AG09319 (cell line): ENCODE measurements around the gene FALEC.

Experiments
- DNase-seq: peaks from one replicate; pipeline ENCODE4 v3.0.0-alpha.2; 2010; ENCODE audit warnings: low read depth; ENCODE audit errors: extremely low read depth
- TF ChIP-seq, protein P1 (sequence below): IDR thresholded peaks from 2 replicates; pipeline ENCODE4 v1.5.1; 2011; ENCODE audit warnings: low read depth, mild to moderate bottlenecking, inconsistent platforms, low read length, moderate library complexity

Gene FALEC

DNA sequence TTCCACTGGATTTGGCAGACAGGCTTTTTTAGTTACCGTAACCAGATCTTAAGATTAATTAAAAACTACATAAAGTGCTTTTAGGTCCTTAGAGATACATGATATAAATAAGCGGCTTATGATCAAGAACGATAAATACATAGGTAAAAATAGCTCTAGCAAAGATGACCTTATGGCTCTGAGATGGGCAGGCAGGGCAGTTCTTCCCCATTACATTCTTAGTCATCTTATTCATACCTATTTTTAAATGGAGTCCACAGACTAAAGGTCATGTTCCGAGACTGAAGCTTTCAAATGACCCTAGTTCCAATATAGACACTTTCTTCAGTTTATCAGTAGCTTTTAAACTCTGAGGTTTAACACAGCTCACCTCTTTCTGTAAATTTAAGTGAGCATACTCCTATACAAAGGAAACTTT, 59.5 kb downstream of the FALEC start:
- no peak for DNase-seq
- TF ChIP-seq, protein P1, sequence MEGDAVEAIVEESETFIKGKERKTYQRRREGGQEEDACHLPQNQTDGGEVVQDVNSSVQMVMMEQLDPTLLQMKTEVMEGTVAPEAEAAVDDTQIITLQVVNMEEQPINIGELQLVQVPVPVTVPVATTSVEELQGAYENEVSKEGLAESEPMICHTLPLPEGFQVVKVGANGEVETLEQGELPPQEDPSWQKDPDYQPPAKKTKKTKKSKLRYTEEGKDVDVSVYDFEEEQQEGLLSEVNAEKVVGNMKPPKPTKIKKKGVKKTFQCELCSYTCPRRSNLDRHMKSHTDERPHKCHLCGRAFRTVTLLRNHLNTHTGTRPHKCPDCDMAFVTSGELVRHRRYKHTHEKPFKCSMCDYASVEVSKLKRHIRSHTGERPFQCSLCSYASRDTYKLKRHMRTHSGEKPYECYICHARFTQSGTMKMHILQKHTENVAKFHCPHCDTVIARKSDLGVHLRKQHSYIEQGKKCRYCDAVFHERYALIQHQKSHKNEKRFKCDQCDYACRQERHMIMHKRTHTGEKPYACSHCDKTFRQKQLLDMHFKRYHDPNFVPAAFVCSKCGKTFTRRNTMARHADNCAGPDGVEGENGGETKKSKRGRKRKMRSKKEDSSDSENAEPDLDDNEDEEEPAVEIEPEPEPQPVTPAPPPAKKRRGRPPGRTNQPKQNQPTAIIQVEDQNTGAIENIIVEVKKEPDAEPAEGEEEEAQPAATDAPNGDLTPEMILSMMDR: no peak

DNA sequence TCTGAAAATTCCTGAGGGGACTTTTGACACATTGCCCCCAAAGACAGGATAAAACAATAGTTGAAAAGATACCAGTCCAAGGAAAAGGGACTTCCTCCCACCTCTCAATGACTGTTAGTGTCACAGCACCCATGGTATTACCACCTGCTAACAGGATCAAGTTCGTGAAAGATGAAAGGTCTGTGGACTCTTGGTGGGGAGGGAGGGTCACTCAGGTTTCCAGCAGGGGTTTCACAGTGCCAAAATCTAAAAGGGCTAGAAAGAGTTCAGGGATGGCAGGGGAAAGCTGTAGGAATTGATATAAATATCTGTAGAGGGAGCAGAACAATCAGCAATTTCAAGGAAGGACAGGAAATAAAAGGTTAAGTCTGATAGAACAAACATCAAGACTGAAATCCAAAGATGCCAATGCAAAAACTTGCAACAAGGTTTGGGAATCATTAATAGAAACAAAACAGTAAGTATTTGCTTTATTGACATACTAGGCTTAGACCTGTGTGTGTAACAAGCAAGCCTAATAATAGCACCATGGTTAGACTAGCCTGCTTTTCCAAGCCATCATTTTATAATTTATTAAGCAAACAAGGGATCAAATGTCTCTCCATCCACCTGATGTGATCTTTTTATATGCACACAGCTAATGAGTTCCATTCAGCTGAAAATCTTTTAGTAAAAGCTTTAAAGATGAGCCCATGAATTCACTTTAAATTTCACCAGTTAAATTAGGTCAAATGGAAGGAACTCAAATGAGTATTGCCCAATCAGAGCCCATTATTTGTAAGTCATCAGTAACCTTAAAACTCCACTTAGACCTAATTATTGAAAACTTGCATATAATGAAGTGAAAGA, 60.2 kb downstream of the FALEC start:
- no peak for DNase-seq
- TF ChIP-seq, protein P1: no peak

DNA sequence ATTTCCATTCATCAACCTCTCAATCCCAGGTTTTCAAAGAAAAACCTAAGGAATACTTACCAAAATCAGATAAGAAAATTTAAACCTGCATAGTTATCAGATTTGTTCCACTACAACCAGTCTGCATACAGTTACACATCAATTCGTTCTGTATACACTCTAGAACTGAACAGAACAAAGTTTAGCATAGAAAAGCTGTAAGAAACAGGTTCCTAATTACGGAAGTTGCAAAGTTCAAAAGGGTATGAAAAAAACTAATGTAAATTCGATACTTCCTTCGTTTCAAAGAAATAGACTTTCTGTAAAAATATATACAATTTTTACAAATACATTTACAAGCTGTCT, 60.8 kb downstream of the FALEC start:
- TF ChIP-seq, protein P1: no peak
- DNase-seq: no peak

DNA sequence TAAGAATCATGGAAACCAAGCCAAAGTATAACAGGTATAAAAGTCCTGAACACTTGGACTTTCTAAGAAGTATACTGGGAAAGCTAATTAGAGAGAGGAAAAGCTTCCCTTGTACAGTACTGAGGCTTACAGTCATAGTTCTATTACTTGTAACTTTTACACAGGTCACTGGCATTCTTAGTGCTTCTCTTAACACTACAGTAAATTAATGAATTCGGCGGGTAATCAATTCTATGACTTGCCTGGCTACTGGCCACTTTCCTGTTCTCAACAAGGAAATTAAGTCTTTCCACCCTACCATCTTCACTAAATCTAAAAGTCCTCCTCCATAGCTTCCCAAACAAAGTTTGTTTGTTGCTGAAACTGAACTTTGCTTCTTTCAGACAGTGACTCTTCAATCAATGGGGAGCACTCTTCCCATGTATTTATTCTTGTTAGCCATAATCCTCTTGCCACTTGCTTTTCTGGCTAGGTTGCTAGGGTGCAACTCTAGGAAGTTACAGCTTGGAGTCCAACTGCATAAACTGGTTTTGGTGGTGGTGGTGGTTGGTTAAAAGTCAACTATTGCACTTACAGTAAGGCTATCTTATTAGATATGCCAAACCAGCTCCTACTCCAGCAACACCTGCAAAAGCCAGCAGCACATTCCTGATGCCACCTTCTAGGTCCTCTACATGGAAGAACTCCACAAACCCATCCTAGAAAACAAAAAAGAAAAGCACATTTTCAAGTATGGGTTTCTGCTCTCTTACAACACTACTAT, 61.4 kb downstream of the FALEC start:
- DNase-seq: no peak
- TF ChIP-seq, protein P1: no peak

DNA sequence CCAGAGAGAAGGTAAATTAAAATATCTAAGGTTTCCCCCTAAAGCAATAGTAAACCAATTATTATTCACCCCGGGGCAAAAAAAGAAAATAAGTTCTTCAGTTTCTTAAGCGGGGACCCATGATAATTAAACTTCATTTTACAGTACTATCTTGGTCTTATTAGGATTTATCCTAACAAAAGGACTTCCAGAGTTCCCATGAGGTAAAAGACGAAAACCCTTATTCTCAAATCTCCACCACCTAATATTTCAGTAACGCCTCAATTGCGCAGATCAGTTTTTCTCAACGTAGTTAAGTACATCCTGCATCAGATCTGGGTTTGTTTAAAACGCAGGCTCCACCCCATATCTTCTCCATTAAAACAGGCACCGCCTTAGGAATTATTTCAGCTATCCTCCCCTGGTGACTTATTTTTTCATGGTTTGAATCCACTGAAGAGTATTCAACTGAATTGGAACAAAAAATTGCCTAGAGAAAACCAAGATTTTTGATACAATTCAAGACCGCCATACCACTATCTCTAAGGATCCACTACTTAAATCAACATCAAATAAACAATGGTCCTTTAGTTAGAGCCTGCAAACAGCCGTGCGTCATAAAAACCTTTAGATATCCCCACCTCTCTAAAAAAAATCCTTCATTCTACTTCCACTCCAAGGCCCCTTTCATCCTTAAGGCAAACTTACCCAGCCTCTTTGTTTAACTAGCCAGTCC, 62.2 kb downstream of the FALEC start:
- TF ChIP-seq, protein P1: no peak
- no peak for DNase-seq

DNA sequence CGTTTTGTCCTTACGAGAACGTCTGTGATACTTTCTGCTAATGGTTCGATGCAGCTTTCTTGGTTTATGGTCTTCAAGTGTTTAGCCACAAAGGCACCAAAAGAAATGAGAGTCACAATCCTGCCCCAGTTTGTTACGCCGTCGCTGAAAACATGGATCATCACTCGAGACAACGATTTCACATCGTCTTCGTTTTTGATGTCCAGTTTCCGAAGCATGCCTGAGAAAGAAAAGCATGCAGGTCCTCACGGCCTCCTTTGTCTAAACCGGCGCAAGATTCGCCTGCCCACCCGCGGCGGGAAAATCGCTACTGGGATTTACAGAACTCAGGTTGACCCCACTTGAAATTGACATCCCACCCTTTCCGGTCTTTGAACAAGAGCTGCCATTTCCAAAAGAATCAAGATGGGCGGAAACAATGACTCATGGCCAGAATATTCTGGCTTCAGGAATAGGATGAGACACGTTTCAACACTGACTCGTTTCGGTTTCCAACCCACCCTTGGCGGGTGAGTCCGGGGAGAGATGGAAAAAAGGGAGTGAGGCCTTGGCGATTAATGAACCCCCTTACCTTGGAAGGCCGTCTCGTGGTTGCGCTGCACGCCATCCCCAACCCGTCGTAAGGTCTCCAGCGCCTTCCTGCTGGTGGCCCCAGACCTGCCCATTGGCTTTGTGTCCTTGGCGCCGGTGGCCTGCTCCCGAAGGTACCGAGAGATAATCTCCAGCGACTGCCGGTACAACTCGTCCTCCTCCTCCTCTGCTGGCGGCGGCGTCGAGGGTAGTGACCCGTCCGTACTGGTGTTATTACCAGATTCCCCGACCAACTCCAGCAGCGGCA, 62.9 kb downstream of the FALEC start:
- TF ChIP-seq, protein P1: no peak
- no peak for DNase-seq
